Lung microvascular endothelial cell (primary cell): ENCODE results near the gene SEL1L. TPM values are rescaled to one million over a fixed set of nuclear protein-coding genes. Genes with fewer than 3 reads are reported as not detected.
"Not testable (repeated sequence)": the region's sequence is repeated elsewhere in the genome, so short reads cannot be mapped to it uniquely, and the experiment has no call there.

Experiments
- DNase-seq, 2 donors: peaks; one replicate each; pipeline versions ENCODE4 v3.0.0 to v3.0.0-alpha.2; 2010; ENCODE audit warnings: low read depth in 2 of 2
- total RNA-seq: library from RNA; depleted of rRNA; stranded (reverse); fragments of >200 nt; gene quantifications from 2 replicates; pipeline ENCODE4 v1.2.1, GENCODE V29; 2014

Gene SEL1L
- total RNA-seq, 1 donor from 2014 or later, result 63.3 TPM

DNA sequence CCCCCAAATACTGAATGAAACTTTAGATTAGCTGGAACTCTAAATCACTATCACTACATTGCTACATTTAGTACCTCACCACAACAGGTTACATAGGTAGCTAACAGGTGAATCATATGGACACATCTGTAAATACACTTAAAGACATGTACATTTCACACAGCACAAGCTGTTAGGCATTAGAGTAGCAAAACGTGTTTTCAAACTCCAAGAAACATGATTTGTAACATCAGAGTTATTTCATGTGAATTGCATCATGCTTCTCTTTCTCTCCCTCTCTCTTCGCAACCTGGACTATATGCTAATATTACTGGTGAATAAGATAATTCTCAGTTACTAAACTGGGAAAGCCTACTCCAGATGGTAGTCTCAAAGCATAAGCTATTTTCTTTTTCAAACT, 4.3 kb downstream of the SEL1L start:
- no peak for DNase-seq

DNA sequence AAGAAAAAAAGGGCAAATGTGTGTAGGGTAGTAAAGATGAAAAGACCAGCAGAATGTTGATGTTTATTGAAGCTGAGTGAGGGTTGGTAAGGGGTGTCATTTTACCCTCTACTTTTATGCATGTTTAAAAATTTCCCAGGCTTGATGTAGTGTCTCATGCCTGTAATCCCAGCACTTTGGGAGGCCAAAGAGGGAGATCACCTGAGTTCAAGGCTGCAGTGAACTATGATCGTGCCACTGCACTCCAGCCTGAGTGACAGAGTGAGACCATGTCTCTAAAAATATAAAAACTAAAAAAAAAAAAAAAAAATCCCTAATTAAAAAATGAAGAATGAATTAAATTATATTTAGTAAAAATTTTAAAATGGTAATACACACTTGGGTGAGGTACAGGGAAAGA, 8.5 kb downstream of the SEL1L start:
- no peak for DNase-seq

DNA sequence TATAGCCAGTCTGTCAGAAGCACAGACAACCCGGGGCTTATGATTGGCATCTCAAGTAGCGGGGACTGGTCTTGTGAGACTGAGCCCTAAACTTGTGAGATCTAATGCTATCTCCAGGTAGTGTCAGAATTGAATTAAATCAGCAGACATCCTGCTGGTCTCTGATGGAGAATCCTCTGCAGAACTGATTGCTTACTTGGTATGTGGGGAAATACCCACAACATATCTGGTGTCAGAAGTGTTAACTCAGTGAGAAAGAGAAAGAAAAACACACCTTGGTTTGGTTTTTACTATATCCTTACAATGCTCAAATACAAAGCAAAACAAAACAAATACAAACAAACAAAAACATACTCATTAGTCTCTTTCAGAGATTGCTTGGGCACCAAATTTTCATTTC, 10.0 kb downstream of the SEL1L start:
- DNase-seq, result no peak

DNA sequence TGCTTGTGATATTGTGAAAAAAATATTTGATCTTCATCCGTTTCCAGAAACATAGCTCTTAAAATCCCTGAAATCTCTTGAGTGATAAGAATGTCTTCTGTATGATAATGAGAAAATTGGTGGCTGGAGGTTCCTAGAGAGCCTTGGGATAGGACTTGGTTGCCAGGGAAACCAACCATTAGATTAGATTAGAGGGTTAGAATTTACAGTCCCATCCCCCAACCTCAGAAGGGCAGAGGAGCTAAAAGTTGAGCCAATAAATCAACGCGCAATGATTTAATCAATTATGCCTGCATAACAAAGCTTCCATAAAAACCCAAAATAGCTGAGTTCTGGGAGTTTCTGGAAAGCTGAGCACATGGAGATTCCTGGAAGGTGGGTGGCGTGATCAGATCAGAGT, 10.6 kb downstream of the SEL1L start:
- DNase-seq, result no peak

DNA sequence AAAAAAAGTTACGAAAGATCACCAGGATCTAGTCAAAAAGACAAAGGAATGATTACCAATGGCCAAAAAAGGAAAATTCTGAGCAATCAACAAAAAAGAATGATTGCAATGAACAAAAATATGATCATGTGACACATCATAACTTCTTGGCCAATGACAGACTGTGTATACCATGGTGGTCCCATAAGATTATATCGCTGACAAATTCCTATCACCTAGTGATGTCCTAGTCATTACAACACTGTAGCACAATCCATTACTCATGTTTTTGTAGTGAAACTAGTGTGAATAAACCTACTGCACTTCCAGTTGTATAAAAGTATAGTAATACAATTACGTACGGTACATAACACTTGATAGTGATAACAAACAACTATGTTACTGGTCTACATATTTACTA, 12.3 kb downstream of the SEL1L start:
- DNase-seq, result no peak

DNA sequence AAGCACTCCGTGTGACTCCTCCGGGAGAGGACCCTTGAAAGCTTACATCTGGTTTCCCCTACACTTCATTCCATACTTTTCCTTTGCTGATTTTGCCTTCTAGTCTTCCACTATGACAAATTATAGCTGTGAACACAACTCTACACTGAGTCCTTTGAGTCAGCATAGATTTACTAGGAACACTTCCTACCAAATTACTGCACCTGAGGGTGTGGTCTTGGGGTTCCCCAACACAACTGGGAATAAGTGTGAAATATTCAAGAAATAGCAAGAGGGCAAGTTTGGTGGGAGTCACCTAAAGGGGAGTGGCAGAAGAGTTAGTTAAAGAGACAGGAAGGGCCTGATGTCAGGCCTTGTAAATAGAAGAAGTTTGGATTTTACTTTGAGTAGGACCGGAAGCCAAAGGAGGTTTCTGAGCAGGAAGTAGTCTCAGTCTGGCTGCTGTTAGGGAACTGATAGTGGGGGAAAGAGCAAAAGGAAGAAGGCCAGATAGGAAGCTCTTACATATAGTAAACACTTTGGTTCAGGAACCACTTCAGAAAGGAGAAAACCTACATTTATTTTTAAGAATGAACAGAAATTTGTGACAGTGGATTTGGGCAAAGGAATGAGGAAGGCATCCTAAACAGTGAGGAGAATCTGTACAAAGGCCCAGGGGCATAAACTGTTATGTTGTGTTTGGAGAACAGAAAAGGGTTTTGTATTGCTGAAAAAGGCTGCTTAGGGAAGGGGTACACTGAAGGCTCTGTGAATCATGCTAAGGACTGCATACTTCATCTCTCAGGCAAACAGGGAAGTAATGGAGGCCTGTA, 14.2 kb downstream of the SEL1L start:
- DNase-seq, result peak; percentile 3 to 67

DNA sequence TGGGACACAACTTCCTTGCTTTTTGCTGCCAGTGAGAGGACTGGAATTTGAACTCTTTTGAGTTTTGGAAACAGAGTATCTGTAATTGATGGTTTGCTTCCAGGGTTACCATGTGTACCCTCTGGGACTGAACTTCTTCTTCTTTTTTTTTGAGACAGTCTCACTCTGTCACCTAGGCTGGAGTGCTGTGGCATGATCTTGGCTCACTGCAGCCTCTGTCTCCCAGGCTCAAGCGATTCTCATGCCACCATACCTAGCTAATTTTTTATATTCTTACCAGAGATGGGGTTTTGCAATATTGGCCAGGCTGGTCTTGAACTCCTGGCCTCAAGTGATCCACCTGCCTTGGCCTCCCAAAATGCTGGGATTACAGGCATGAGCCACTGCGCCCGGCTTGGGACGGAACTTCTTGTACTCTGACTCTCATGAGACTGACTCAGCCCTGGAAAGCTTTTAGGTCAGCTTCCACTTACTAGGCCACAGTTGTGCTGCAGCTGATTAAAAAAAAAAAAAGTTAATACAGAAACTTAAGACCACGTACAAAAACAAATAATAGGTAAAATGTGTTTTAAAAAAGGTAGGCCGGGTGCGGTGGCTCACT, 15.8 kb downstream of the SEL1L start:
- peak; percentile 4 to 10 for DNase-seq

DNA sequence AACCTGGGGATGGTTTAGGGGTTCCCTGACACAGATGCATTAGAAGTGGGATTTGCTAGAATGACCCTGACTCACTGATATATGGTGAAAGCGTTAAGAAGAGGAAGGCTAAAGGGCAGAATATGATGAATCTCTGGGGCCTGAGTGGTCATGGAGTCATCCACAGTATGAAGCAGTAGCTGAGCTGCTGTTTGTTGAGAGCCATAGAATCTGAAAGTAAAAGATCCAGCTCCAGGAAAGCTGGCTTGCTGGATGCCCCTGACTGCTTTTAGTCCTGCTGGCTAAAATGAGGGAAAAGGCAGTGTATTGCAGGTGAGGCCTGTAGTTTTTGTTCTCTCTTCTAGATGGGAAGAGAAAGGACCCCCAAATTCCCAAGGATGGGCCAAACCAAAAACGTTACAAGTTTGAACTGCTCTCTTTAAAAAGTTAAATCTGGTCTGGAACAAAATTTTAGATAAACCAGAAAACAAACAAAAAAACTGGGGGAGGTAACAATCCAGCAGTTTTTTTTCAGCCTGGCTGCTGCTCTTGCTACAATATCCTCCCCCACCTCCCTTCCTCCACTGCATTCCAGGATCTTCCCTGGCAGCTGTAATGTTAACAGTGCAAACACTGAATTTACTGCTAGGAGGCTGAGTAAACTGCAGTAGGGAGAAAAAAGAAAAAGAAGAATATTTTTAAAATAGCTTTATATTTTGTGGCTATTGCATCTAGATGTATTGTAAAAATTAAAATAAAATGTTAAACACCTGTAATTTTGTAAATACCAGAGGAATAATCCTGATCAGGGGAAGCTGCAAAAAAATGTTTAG, 16.5 kb downstream of the SEL1L start:
- DNase-seq, result peak; percentile 36 to 77

DNA sequence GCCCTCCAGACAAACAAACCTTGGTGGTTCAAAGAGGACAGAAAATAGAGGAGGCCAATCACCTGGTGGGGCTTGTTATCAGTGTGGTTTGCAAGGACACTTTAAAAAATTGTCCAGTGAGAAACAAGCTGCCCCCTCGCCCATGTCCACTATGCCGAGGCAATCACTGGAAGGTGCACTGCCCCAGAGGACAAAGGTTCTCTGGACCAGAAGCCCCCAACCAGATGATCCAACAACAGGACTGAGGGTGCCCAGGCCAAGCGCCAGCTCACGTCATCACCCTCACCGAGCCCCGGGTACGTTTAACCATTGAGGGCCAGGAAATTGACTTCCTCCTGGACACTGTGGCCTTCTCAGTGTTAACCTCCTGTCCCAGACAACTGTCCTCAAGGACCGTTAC, 17.7 kb downstream of the SEL1L start:
- DNase-seq, result not testable (repeated sequence)

DNA sequence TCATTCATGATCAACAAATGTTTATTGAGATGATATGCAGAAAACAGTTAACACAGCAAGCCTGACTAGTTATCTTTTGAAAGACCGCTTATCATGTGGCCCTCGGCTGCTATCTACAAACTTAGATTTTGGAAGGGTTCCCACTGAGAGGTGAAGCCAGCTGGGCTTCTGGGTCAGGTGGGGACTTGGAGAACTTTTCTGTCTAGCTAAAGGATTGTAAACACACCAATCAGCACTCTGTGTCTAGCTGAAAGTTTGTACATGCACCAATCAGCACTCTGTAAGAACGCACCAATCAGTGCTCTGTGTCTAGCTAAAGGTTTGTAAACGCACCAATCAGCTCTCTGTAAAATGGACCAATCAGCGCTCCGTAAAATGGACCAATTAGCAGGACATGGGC, 20.8 kb downstream of the SEL1L start:
- DNase-seq, result not testable (repeated sequence)

DNA sequence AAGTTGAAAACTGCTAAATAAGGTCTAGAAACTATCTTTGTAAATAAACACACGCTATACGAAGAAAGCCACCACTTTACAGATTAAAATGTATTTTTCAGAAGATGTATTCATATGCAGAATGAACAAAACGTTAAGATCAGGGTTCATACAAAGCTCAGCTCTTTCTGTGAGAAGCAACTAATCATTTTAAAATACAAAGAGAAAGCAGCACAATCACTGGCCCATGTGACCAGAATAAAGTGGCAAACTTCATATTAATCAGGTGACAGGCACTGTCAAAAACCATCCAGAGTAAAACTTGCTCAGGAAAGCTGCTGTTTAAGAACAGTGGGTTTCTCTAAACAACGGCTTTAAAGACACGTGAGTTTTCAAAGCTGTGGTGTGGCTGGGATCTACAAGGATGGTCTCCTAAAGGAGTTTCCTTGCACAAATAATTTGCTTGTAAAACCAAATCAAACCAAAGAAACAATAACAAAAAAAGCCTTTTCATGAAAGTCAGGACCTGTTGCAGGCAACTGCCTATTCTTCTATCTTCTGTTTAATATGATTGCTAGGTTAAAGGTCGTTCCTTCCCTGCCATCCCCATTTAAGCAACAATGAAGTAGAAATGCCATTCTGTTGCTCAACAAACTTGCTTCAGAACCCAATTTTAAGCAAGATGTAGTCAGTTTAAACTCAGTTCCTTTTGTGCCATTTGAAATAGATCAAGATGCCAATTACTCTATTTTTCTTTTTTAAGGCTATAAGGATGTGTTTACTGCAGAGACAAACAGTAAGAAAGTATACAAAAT, 22.3 kb downstream of the SEL1L start:
- peak in 1 of 2 donors; percentile 3 for DNase-seq

DNA sequence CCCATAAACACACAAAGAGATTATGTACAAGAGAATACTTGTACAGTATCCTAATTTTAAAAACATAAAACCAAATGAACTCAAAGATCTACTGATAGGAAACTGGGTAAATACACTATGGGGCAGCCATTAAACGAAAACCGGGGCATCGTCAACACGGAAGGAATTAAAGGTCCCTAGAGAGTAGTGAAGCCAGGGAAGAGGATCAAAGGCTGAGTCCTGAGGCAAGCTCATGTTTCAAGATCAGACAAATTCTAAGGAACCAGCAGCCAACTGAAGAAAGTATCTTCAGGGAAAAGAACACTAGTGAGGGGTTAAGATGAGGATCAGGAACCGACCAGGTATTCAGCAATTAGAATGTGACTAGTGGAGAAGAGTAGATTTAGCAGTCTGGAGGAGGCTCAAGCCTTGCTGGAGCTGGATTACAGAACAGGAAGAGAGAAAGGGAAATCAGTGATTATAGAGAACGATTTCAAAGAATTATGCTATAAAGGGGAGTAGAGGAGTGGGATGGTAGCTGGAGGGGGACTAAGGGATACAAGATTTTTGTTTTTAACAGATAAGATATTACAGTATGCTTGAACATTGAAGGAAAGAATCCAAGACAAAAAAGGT, 23.7 kb downstream of the SEL1L start:
- no peak for DNase-seq

DNA sequence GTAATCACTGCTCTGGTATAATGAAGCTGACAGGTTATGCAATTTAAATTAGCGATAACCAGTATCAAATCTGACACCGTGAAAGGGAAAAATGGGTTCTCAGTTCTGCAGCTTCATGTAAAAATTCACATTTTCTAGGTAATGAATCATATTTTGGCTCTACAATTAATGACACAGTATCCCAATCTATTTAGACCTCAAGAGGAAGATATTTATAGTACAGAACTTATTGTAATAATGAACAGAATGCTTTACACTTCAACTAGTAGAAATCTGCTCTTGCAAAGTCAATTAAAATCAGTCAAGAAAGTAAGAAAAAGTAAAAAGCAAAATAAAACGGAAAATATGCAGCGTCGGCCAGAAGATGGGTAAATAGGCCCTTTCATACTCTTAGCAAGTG, 24.3 kb downstream of the SEL1L start:
- no peak for DNase-seq

DNA sequence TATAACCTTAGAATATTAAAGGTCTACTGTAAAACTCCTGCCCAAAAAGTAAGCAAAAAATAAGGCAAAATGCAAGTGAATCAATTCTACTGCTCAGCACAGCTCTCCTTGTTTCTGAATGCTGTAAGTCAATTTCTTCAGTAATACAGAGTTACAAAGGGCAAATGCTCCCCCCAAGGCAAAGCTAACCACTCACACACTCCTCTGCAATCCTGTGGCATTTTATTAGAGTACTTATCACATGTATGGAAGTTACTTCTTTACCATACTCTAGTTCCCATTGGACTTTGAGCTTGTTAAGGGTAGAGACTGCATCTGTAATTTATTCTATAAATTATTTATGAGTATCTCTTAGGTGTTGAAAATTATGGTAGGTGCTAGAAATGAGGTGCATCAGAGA, 27.2 kb downstream of the SEL1L start:
- DNase-seq, result no peak

DNA sequence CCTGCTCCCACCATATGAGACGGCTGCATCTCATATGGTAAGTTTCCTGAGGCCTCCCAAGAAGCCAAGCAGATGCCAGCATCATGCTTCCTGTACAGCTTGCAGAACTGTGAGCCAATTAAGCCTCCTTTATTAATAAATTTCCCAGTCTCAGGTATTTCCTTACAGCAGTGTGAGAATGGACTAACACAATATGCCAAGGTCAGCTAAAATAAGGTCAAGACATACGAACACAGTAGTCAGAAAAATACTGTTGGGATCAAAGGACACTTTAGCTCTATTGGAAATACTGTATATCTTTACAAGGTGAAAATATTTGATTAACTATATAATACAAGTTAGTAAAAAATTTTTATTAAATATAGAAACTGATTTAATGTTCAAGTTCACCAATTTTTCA, 28.8 kb downstream of the SEL1L start:
- DNase-seq, result no peak

DNA sequence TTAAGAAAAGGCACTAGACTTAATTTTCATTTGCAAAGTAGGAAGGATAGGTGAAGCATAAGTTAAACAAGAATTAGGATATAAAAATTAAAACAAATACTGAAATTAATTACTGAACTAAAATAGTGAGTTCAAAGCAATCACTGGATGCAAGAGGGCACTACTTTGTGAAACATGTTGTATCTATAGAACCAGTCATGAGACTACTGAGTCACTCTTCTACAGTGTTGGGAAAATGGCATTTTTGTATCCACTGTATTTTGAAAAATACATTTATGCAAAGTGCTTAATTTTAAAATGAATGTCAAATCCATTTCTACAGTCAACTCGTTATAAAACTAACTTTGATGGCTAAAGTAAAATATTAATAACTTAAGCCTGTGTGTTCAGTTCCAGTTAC, 47.9 kb downstream of the SEL1L start:
- DNase-seq, result no peak

DNA sequence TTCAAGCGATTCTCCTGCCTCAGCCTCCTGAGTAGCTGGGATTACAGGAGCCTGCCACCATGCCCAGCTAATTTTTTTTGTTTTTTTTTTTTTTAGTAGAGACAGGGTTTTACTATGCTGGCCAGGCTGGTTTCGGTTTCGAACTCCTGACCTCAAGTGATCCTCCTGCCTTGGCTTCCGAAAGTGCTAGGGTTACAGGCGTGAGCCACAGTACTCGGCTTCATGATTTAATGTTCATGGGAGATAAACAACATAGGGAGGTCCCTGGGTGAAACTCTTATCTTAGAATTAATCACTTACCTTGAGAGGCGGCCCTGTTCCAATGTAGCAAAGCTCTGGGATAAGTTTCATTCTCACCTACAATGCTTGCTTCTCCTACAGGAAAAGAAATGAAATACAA, 48.3 kb downstream of the SEL1L start:
- no peak for DNase-seq

DNA sequence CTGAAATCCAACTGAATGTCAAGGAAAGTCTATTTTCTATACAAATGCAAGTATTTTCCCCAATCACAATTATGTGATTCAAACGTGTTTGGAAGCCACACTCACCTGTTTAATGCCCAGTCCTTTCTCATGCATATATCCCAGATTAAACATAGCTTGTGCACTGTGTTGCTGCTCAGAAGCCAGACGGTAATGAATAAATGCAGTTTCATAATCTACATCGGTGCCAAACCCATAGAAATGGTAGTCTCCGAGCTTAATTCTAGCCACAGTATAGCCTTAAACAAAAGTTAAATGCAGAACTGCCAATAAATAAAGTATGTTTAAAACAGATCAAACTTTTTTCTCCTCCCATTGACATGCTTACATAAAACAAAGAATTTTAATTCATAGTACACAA, 49.5 kb downstream of the SEL1L start:
- DNase-seq, result no peak

DNA sequence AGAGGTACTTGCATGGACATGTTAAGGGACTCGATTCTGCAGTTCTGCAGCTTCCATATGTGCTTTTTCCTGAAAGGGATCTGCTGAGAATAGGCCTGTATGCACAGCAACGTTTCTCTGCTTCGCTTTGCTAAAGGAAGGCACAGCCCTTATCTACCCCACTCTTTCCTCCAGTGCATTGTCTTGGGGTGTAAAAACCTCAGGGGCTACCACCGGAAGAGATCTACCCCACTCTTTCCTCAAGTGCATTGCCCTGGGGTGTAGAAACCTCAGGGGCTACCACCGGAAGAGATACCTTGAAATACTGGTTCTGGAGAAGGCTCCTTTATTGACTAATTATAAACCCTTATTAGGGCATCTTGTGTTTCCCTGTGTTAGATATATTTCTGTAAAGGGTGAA, 52.9 kb downstream of the SEL1L start:
- no peak for DNase-seq

DNA sequence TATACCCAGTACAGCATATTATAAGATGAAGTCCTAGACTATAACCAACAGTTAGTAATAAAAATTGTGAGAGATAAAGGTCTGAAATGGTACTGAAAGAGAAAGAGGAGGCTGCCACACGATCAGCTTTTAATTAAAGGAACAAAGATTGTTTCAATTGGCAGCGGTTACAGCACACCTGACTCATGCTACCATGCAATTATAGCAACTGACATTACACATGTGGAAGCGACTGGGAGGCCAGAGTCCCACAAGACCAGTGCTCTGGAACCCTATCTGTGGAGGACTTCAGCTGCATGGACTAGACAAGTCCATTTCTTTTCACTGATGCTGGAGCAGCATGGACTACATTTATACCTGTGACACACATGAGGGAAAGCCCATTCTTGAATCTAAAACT, 55.2 kb downstream of the SEL1L start:
- peak in 1 of 2 donors; percentile 12 for DNase-seq

DNA sequence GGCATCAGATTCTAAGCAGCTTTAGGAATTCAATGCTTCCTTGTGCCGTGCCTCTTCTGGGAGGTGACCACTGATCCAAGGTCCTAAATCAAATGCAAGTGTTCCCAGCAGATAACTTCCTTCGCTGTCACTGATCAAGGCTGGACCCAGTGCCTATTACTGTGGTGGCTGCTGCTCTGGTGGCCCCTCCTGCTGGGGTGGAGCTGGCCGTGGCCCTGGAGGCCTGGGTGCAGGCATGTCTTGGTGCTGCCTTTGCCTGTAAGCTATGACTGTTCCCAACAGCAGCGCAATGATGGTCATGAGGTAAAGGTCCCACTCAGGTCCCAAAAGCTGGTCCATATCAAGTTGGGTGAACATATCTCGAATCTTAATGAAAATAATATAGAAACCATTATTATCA, 56.8 kb downstream of the SEL1L start:
- DNase-seq, result no peak
